H1 (cell line): Measurements from ENCODE around the gene AMIGO2. TPM values are rescaled to one million over a fixed set of nuclear protein-coding genes. Genes with fewer than 3 reads are reported as not detected.

Source experiments
- CREB1 ChIP-seq: IDR thresholded peaks from 2 replicates; pipeline ENCODE4 v1.6.1; 2012; ENCODE audit warnings: inconsistent platforms
- KDM5A ChIP-seq: fragments of 200-600 bp; IDR thresholded peaks from 2 replicates; pipeline ENCODE4 v1.7.1; 2012; ENCODE audit warnings: mild to moderate bottlenecking, low read length, inconsistent platforms, mixed read lengths
- POLR2AphosphoS5 ChIP-seq: IDR thresholded peaks from 2 replicates; pipeline ENCODE4 v1.6.1; 2011; ENCODE audit warnings: low read depth, low read length
- polyA plus RNA-seq, 7 experiments: library from polyadenylated mRNA; depleted of rRNA in 3 of 7; stranded (reverse) in 5 of 7; unstranded in 2 of 7; fragments of >200 nt in 5 of 7; fragments of 200-250 nt in 2 of 7; gene quantifications; 1 replicate in 5 of 7; 2 replicates in 1 of 7; 4 replicates in 1 of 7; pipeline versions ENCODE4 v1.2.1 to v1.2.3, GENCODE V29; 2011 to 2013; ENCODE audit warnings: missing spikeins in 2 of 7, mixed read lengths in 2 of 7
- total RNA-seq: library from RNA; stranded (reverse); fragmentation: NEBNext Ultra II Directional; extraction: Animal tissue kit (Norgen Biotek cat#: 25700); gene quantifications from 2 replicates; pipeline ENCODE4 v1.2.1, GENCODE V29; 2021

The AMIGO2 gene
- total and polyA plus RNA-seq, 2 of the 8 experiments (the other 6 are each of a cell fraction or from before 2014, with no cell fraction given) = 1.7 to 3.3 TPM

GRCh38 chr12:47066278-47067025 is 13.3 kb downstream of the AMIGO2 start (continued):
- no peak for TF ChIP-seq POLR2AphosphoS5
- TF ChIP-seq CREB1 = no peak
- no peak for TF ChIP-seq KDM5A
